Naive thymus-derived CD8-positive, alpha-beta T cell (primary cell): Measurements from ENCODE around the gene ASTN2. TPM values are rescaled to one million over a fixed set of nuclear protein-coding genes. Genes with fewer than 3 reads are reported as not detected.

Experiments
- ATAC-seq, 2 donors: fragments of 150-1000 bp; cut with Tn5 transposase in 1 of 2; sonication (Bioruptor Pico), chemical (Tn5 transposase) in 1 of 2; 1 replicate in 1 of 2; 2 replicates in 1 of 2; pipeline ENCODE4 v1.10.0; 2021; ENCODE audit warnings: mild to moderate bottlenecking in 2 of 2, moderate library complexity in 2 of 2
- POLR2A ChIA-PET: fragments of 350-600 bp; sonication (Branson Sonifier 250); formaldehyde crosslinking; loops from one replicate; lab custom pipeline; 2021; ENCODE audit warnings: antibody characterized with exemption; lab: Charles Lee
- DNase-seq, 10 donors: peaks; one replicate each; pipeline versions ENCODE4 v3.0.0 to v3.0.0-alpha.2; 2020 to 2022
- H3K27ac Mint-ChIP-seq, 10 donors: one replicate each; pipeline ENCODE4 v1.8.0; 2020 to 2022; ENCODE audit warnings: mild to moderate bottlenecking in 10 of 10, mixed read lengths in 10 of 10, moderate library complexity in 4 of 10, inconsistent platforms in 1 of 10
- H3K27me3 Mint-ChIP-seq, 5 donors: one replicate each; pipeline ENCODE4 v1.8.0; 2021 to 2022; ENCODE audit warnings: mixed read lengths in 5 of 5
- H3K36me3 Mint-ChIP-seq, 3 donors: one replicate each; pipeline ENCODE4 v1.8.0; 2020 to 2022; ENCODE audit warnings: mixed read lengths in 3 of 3, mild to moderate bottlenecking in 2 of 3, inconsistent platforms in 1 of 3
- H3K4me1 Mint-ChIP-seq, 4 donors: one replicate each; pipeline ENCODE4 v1.8.0; 2021 to 2022; ENCODE audit warnings: mixed read lengths in 4 of 4
- H3K4me3 Mint-ChIP-seq, 10 donors: one replicate each; pipeline ENCODE4 v1.8.0; 2020 to 2022; ENCODE audit warnings: mild to moderate bottlenecking in 10 of 10, mixed read lengths in 10 of 10, moderate library complexity in 6 of 10, inconsistent platforms in 1 of 10
- H3K9me3 Mint-ChIP-seq, 9 donors: one replicate each; pipeline ENCODE4 v1.8.0; 2020 to 2022; ENCODE audit warnings: mixed read lengths in 9 of 9, mild to moderate bottlenecking in 3 of 9, inconsistent platforms in 1 of 9, moderate library complexity in 1 of 9
- polyA plus RNA-seq, 3 donors: library from polyadenylated mRNA; unstranded; fragments of 300-500 nt; fragmentation: Illumina TruSeq; gene quantifications; one replicate each; pipeline ENCODE4 v1.2.3, GENCODE V29; 2021
- total RNA-seq, 8 experiments: library from RNA in 2 of 8; stranded (reverse) in 2 of 8; gene quantifications; one replicate each; pipeline ENCODE4 v1.2.3 and lab custom pipeline; 2021 to 2026

The ASTN2 gene
- total and polyA plus RNA-seq, 5 experiments from 2014 or later, result 1.2 to 3.8 (median 3.2) TPM

DNA sequence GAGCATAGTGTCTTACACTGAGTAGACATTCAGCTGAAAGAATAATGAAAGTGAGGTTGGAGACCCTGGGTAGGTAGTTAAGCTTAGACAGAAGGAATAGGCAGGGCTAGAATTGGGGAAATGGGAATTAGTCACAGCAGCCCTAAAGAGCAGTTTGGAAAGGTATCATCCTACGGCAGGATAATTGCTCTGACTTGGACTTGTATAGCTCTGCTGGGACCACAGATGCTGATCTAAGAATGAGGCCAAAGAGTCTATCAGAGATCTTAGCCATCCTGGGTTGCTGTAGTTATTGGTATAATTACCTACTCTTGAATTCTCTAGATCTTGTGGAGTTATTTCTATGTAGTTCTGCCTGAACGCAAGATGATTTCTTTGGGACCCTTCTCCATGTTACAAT lies 288.0 kb downstream of the ASTN2 start:
- Mint-ChIP-seq H3K27me3 (no peaks in the 10 kb centered on the region), H3K27ac (no peak overlapping the region), H3K36me3 (no peaks in the 10 kb centered on the region), H3K4me1 (no peaks in the 10 kb centered on the region), H3K9me3 (peaks cover 0 to 5% (median 0%) of the 10 kb centered on the region in 9 donors), H3K4me3 (no peak overlapping the region)
- no peak for DNase-seq
- no peak for ATAC-seq
- POLR2A ChIA-PET, result no interaction called here

DNA sequence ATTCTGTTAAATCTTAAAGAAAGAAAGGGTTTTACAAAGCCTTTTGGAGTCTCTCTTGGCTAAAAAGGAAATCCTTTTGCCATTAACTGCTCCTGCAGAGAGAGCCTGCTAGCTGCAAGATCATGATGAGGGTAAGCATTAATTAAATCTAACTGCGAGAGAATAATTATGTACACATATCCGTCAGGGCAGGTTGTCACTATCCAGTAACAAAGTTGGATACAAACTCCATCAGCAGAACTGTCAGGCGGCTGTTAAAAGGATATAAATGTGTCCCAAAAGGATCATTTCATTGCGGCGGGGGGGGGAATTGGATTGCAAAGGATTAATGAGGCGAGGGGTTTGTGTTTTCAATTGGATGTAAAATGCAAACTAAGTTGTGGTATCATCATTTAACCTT lies 289.3 kb downstream of the ASTN2 start:
- POLR2A ChIA-PET, result no interaction called here
- no peak overlapping the region for H3K27ac Mint-ChIP-seq
- no peaks in the 10 kb centered on the region for H3K4me1 Mint-ChIP-seq

DNA sequence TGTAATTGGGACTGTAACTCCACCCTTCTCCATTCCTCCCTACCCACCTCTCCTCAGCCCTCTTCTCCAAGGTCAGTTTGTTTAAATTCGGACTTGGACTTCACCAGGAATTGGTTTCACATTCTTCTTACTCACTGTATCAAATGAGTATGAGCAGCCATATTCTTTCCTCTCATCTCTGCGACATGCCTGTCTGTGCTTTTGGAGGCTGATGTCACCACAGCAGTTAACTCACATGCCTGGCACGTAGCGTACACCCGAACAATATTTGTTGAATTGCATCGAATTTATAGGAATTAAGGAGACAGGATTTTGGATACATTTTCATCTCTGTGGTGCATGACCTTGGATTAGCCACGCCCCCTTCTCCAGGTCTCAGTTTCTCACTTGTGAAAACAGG lies 291.1 kb downstream of the ASTN2 start:
- Mint-ChIP-seq H3K36me3 (no peaks in the 10 kb centered on the region), H3K27me3 (peaks cover 0 to 2% (median 0%) of the 10 kb centered on the region in 5 donors), H3K27ac (no peak overlapping the region), H3K4me1 (no peaks in the 10 kb centered on the region), H3K4me3 (no peak overlapping the region), H3K9me3 (peaks cover 0 to 7% (median 2%) of the 10 kb centered on the region in 9 donors)
- ATAC-seq (no peak), DNase-seq (no peak)
- POLR2A ChIA-PET, result no interaction called here

More for the DNA sequence above, 289.3 kb downstream of the ASTN2 start:
- Mint-ChIP-seq H3K27me3 (no peaks in the 10 kb centered on the region), H3K36me3 (no peaks in the 10 kb centered on the region), H3K4me3 (no peak overlapping the region), H3K9me3 (peaks cover 0 to 5% (median 2%) of the 10 kb centered on the region in 9 donors)
- no peak for DNase-seq
- ATAC-seq, result no peak

DNA sequence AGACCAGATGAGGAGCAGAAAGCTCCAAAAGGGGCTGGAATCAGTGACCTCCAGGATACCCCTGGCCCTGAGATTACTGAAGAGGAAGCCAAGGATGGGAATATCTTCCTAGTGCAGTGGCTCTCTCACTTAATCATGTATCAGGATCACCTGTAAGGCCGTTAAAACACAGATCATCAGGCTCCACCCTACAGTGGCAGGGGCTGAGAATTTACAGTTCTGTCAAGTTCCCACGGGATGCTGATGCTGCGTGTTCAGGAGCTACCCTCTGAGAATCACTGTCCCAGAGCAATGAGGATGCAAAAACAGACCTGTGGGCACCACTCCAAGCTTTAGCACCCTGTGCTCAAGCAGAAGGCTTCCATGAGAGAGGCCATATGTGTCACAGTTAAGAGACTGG lies 291.9 kb downstream of the ASTN2 start:
- Mint-ChIP-seq H3K27me3 (peaks cover 0 to 7% (median 0%) of the 10 kb centered on the region in 5 donors), H3K4me3 (no peak overlapping the region), H3K36me3 (no peaks in the 10 kb centered on the region), H3K27ac (no peak overlapping the region), H3K9me3 (peaks cover 0 to 15% (median 2%) of the 10 kb centered on the region in 9 donors), H3K4me1 (no peaks in the 10 kb centered on the region)
- DNase-seq (no peak), ATAC-seq (no peak)
- POLR2A ChIA-PET, result no interaction called here

DNA sequence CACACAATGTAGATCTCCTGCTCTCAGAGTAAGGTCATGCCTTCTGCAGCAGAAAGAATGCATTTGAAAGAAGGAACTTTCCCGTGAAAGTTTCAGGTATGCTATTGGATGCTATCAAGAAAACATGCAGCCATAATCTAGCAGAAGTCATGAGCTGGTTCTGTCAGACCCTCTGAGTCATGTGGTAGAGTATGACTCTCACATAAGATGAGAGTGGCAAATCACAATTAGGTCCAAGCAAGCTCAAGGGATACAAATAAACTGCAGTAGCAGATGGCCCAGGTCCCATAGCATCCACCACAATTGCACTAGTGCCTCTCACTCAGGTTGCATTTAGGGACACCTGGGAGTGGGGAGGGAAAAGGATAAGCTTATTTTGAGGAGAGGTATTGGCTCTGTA lies 292.8 kb downstream of the ASTN2 start:
- DNase-seq, result no peak
- no peak for ATAC-seq
- Mint-ChIP-seq H3K27ac (no peak overlapping the region), H3K4me3 (no peak overlapping the region), H3K4me1 (no peaks in the 10 kb centered on the region), H3K36me3 (no peaks in the 10 kb centered on the region), H3K27me3 (peaks cover 0 to 7% (median 0%) of the 10 kb centered on the region in 5 donors), H3K9me3 (peaks cover 0 to 16% (median 2%) of the 10 kb centered on the region in 9 donors)
- POLR2A ChIA-PET, result no interaction called here

DNA sequence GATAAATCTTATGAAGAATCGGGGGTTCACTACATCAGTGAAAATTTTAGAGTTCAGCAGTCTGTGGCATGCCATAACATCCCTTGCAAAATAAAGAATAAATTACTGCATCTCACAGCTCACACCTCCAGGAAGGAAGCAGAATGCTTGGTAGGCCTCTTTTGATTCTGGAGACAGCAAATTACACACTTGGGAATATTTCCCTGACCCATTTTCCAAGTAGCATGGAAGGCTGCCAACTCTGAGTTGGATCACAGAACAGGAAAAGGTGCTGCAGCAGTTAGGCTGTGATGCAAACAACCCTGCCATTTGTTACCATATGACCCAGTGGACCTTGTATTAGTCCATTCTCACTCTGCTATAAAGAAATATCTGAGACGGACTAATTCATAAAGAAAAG lies 293.5 kb downstream of the ASTN2 start:
- Mint-ChIP-seq H3K27me3 (peaks cover 0 to 7% (median 0%) of the 10 kb centered on the region in 5 donors), H3K36me3 (no peaks in the 10 kb centered on the region), H3K27ac (no peak overlapping the region), H3K4me1 (no peaks in the 10 kb centered on the region), H3K4me3 (no peak overlapping the region), H3K9me3 (peaks cover 0 to 16% (median 2%) of the 10 kb centered on the region in 9 donors)
- no peak for DNase-seq
- POLR2A ChIA-PET, result no interaction called here
- ATAC-seq, result no peak

DNA sequence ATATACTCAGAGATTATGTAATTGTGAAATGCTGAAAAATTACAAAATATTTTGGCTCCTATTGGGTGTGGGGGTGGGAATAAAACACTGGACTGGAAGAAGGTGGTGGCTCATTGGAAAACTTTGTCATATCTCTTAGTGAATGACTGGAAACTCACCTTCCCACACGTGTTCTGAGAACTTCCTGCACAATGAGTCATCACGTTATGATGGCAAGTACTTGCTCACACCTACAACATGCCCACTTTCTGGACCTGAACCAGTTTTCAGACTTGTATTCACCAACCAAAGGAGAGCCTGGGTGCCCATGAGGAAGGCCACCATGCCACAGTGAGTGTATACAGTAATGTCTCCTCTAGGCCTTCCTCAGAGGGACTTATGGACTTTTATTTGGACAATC lies 294.8 kb downstream of the ASTN2 start:
- no peak for DNase-seq
- ATAC-seq, result no peak
- Mint-ChIP-seq H3K27ac (no peak overlapping the region), H3K4me1 (no peaks in the 10 kb centered on the region), H3K36me3 (no peaks in the 10 kb centered on the region), H3K27me3 (peaks cover 0 to 7% (median 0%) of the 10 kb centered on the region in 5 donors), H3K4me3 (no peak overlapping the region), H3K9me3 (peaks cover 0 to 16% (median 2%) of the 10 kb centered on the region in 9 donors)
- POLR2A ChIA-PET, result no interaction called here

DNA sequence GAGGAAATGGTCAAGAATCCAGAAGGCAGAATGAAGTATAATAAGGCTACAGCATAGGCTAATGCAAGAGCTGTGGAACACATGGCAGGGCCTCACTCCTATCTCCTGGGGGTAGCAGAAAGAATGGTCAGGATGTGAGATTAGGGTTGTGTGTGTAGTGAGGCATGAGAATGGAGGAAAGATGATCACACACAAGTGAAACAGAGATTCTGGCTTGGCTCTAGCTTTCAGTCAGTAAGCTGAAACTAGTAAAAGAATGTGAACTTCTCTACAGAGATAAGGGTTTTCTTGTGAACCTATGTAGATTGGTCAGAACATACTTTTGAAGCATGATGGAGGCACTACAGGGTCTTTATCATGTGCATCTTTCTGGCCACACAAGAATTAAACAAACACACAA lies 298.8 kb downstream of the ASTN2 start:
- POLR2A ChIA-PET, result no interaction called here
- no peak overlapping the region for H3K4me3 Mint-ChIP-seq

DNA sequence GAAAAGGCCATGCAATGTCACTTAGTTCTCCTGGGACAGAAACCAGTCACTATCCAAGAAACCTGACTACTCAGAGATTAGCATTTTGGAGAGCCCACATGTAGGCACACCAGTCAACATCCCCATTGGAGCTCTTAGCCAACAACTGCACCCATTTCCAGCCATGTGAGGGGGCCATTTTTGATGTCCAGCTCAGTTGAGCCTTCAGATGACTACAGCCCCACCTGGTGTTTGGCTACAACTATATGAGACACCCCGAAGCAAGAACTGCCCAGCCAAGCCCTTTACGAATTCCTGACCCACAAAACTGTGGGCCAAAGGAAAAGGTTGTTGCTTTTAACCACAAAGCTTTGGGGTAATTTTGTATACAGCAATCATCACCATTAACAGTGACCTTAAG lies 300.1 kb downstream of the ASTN2 start:
- no peaks in the 10 kb centered on the region for H3K4me1 Mint-ChIP-seq
- H3K4me3 Mint-ChIP-seq, result no peak overlapping the region
- peaks cover 0 to 12% (median 0%) of the 10 kb centered on the region in 5 donors for H3K27me3 Mint-ChIP-seq
- H3K27ac Mint-ChIP-seq, result no peak overlapping the region
- DNase-seq, result no peak
- H3K9me3 Mint-ChIP-seq, result peaks cover 0 to 16% (median 3%) of the 10 kb centered on the region in 9 donors
- POLR2A ChIA-PET, result no interaction called here
- no peak for ATAC-seq
- H3K36me3 Mint-ChIP-seq, result no peaks in the 10 kb centered on the region

More for the DNA sequence above, 298.8 kb downstream of the ASTN2 start:
- Mint-ChIP-seq H3K36me3 (no peaks in the 10 kb centered on the region), H3K27me3 (peaks cover 0 to 7% (median 0%) of the 10 kb centered on the region in 5 donors), H3K27ac (no peak overlapping the region), H3K4me1 (no peaks in the 10 kb centered on the region), H3K9me3 (peaks cover 0 to 16% (median 2%) of the 10 kb centered on the region in 9 donors)
- DNase-seq, result no peak
- ATAC-seq, result no peak

DNA sequence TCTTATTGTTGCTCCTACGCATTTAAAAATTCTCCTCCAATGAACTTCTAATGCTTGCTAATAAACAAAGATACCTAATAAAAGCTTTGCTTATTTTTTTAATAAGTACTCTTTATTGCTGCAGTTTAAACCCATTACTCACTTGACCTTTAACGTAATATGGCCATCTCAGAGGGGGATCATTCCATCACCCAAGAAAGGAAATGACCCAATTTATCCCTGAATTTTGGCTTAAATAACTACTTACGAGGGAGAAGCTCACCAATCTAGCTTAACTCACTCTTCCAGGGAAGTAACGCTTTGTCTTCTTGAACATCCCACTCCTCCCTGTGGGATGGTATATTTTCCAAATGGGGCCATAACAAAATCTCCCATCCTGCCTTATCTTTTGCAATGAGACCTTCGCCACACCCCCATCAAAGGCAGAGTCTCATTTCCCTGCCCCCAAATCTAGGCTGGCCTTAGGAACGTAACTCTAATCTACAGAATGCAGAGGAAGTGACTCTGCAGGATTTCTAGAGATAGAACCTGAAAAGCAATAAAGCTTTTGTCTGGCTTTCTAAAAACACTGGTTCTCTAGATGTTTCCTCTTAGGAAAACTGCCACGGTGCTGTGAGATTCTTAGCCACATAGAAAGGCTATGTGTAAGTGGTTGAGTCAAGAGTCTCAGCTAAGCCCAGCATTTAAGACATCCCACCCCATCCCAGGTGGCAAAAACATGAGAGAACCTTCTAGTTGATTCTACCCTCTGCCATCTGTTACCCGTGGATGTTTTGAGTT lies 310.0 kb downstream of the ASTN2 start:
- no peaks in the 10 kb centered on the region for H3K36me3 Mint-ChIP-seq
- H3K27me3 Mint-ChIP-seq, result peaks cover 0 to 7% (median 0%) of the 10 kb centered on the region in 5 donors
- ATAC-seq (no peak), DNase-seq (no peak)
- POLR2A ChIA-PET, result no interaction called here
- no peaks in the 10 kb centered on the region for H3K4me1 Mint-ChIP-seq
- no peak overlapping the region for H3K4me3 Mint-ChIP-seq
- no peak overlapping the region for H3K27ac Mint-ChIP-seq
- peaks cover 0 to 10% (median 0%) of the 10 kb centered on the region in 9 donors for H3K9me3 Mint-ChIP-seq

DNA sequence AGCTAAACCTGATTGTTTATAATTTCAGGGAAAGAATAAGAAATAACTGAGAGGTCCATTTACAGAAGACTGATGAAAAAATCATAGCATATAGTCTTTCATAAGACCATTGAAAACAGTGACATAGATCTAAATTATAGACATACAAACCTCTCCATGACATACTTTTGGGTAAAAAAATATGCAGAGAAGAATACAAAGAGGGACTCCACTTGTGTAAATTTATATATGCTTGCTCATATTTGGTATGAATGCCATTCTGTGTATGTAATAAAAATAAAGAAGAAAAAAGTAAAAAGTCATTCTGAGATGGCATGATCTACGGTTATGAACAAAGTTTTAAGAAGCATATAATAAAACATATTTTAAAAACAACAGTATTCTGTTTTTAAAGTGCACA lies 310.7 kb downstream of the ASTN2 start:
- Mint-ChIP-seq H3K4me1 (no peaks in the 10 kb centered on the region), H3K36me3 (no peaks in the 10 kb centered on the region), H3K4me3 (no peak overlapping the region), H3K27ac (no peak overlapping the region), H3K27me3 (peaks cover 0 to 7% (median 0%) of the 10 kb centered on the region in 5 donors), H3K9me3 (peaks cover 0 to 11% (median 0%) of the 10 kb centered on the region in 9 donors)
- ATAC-seq (no peak), DNase-seq (no peak)
- POLR2A ChIA-PET, result no interaction called here

DNA sequence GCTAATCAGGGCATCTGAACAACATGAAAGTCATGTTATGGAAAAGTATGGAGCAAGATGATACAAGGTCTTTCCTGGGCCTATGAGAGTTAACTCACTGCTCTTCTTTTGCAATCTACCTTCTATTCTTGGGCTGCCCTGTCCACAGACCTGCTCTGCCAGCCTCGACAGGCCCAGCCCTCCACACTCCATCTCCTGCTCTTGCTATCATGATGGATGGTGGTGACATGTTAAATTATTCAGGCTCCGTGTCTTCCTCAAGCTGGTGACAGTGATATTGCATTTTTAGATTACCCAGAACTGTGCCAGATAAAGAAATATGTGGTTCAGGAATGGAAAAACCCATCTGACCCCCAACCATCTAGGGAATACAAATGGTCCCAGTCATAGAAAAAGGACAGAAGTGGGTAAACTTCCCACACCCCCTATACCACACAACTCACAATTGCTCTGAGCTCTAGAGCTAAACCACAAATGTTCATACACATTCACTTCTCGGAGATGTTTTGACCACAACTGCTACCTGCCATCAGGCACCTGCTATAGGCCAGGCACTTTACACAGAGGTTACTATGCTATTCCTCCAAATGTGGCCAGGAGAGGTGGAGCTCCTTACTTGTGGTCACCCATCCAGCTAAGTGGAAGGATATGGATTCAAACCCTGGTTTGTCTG lies 311.3 kb downstream of the ASTN2 start:
- DNase-seq (no peak), ATAC-seq (no peak)
- H3K4me3 Mint-ChIP-seq, result no peak overlapping the region
- peaks cover 0 to 4% (median 0%) of the 10 kb centered on the region in 5 donors for H3K27me3 Mint-ChIP-seq
- H3K9me3 Mint-ChIP-seq, result peaks cover 0 to 12% (median 0%) of the 10 kb centered on the region in 9 donors
- H3K27ac Mint-ChIP-seq, result no peak overlapping the region
- POLR2A ChIA-PET, result no interaction called here
- H3K36me3 Mint-ChIP-seq, result no peaks in the 10 kb centered on the region
- no peaks in the 10 kb centered on the region for H3K4me1 Mint-ChIP-seq

DNA sequence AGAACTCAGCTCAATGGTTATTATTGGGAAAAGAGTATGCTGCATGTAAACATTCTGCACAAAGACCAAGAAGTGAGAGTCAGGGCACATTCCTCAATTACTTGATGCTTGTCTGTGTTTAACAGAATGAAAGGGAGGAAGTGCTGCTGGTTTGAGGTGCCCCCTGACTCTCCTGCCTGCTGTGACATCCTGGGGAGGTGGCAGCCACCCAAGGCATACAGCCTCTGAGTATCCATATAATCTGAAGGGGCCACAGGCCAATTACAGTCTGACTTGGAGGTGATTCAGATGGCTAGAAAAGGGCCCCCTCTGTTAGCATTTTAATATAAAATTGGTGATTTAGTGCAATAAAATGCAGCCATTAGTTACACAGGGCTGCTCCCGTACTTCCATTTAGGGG lies 313.8 kb downstream of the ASTN2 start:
- peaks cover 0 to 4% (median 0%) of the 10 kb centered on the region in 5 donors for H3K27me3 Mint-ChIP-seq
- peaks cover 0 to 10% (median 0%) of the 10 kb centered on the region in 9 donors for H3K9me3 Mint-ChIP-seq

More for the DNA sequence above, 313.8 kb downstream of the ASTN2 start:
- no peaks in the 10 kb centered on the region for H3K36me3 Mint-ChIP-seq
- no peaks in the 10 kb centered on the region for H3K4me1 Mint-ChIP-seq
- H3K4me3 Mint-ChIP-seq, result no peak overlapping the region
- no peak overlapping the region for H3K27ac Mint-ChIP-seq
- POLR2A ChIA-PET, result no interaction called here
- ATAC-seq, result no peak
- no peak for DNase-seq
